ENCODE measurements around the gene TMEM18. TPM values are rescaled to one million over a fixed set of nuclear protein-coding genes. Genes with fewer than 3 reads are reported as not detected.
"Not testable (repeated sequence)": the region's sequence is repeated elsewhere in the genome, so short reads cannot be mapped to it uniquely, and the experiment has no call there.

Gene TMEM18
- total RNA-seq, 1 experiment from 2014 or later: 19.0 TPM

- no peak overlapping the region for H3K4me3 Mint-ChIP-seq (ENCODE audit: low read depth, unreplicated experiment)
- intact Hi-C loops (cut with micrococcal nuclease; ENCODE audit: unreplicated experiment): no loop called here
- DNase-seq: no peak
- H3K27me3 Mint-ChIP-seq (ENCODE audit: unreplicated experiment): no peaks in the 10 kb centered on the region
- TF ChIP-seq CTCF (IDR thresholded peaks at IDR 0.05; ENCODE audit: unreplicated experiment): no peak
- CTCF ChIA-PET: interaction anchor here (0.6 kb wide), 1 partner anchor 859 kb away, joined by 3 read pairs; no protein-coding TSS in a partner anchor
- H3K36me3 Mint-ChIP-seq (ENCODE audit: insufficient read depth, unreplicated experiment): no peaks in the 10 kb centered on the region
- H3K9me3 Mint-ChIP-seq (ENCODE audit: low read depth, unreplicated experiment): peaks cover 14% of the 10 kb centered on the region
- no peaks in the 10 kb centered on the region for H3K4me1 Mint-ChIP-seq (ENCODE audit: low read depth, unreplicated experiment)
- no peak overlapping the region for H3K27ac Mint-ChIP-seq (ENCODE audit: unreplicated experiment)
- no TSS peak for BruUV-seq (replicated peaks)
Observed at GRCh38 chr2:689237-689636, 12.0 kb upstream of the TMEM18 start.

- Mint-ChIP-seq H3K36me3 (ENCODE audit: insufficient read depth, unreplicated experiment) (no peaks in the 10 kb centered on the region), H3K4me1 (ENCODE audit: low read depth, unreplicated experiment) (no peaks in the 10 kb centered on the region), H3K27ac (ENCODE audit: unreplicated experiment) (no peak overlapping the region), H3K9me3 (ENCODE audit: low read depth, unreplicated experiment) (peaks cover 18% of the 10 kb centered on the region), H3K27me3 (ENCODE audit: unreplicated experiment) (no peaks in the 10 kb centered on the region), H3K4me3 (ENCODE audit: low read depth, unreplicated experiment) (no peak overlapping the region)
- no peak for DNase-seq
- no peak for TF ChIP-seq CTCF (IDR thresholded peaks at IDR 0.05; ENCODE audit: unreplicated experiment)
- BruUV-seq (replicated peaks): no TSS peak
- intact Hi-C loops (cut with micrococcal nuclease; ENCODE audit: unreplicated experiment): no loop called here
- CTCF ChIA-PET: no interaction called here
Observed at GRCh38 chr2:688504-689076, 11.4 kb upstream of the TMEM18 start.

- BruUV-seq (replicated peaks): no TSS peak
- Mint-ChIP-seq H3K4me3 (ENCODE audit: low read depth, unreplicated experiment) (no peak overlapping the region), H3K9me3 (ENCODE audit: low read depth, unreplicated experiment) (peaks cover 24% of the 10 kb centered on the region), H3K36me3 (ENCODE audit: insufficient read depth, unreplicated experiment) (no peaks in the 10 kb centered on the region), H3K4me1 (ENCODE audit: low read depth, unreplicated experiment) (no peaks in the 10 kb centered on the region), H3K27ac (ENCODE audit: unreplicated experiment) (no peak overlapping the region), H3K27me3 (ENCODE audit: unreplicated experiment) (no peaks in the 10 kb centered on the region)
- CTCF ChIA-PET: no interaction called here
- TF ChIP-seq CTCF (IDR thresholded peaks at IDR 0.05; ENCODE audit: unreplicated experiment): no peak
- intact Hi-C loops (cut with micrococcal nuclease; ENCODE audit: unreplicated experiment): no loop called here
- DNase-seq: no peak
Observed at GRCh38 chr2:685421-685820, 8.2 kb upstream of the TMEM18 start.

- CTCF ChIA-PET; H3K36me3 Mint-ChIP-seq (ENCODE audit: insufficient read depth, unreplicated experiment); H3K4me3 Mint-ChIP-seq (ENCODE audit: low read depth, unreplicated experiment); DNase-seq; H3K27ac Mint-ChIP-seq (ENCODE audit: unreplicated experiment); BruUV-seq (replicated peaks); intact Hi-C loops (cut with micrococcal nuclease; ENCODE audit: unreplicated experiment); H3K4me1 Mint-ChIP-seq (ENCODE audit: low read depth, unreplicated experiment); H3K27me3 Mint-ChIP-seq (ENCODE audit: unreplicated experiment): not testable (repeated sequence)
- peaks cover 24% of the 10 kb centered on the region for H3K9me3 Mint-ChIP-seq (ENCODE audit: low read depth, unreplicated experiment)
Observed at GRCh38 chr2:684913-685312, 7.7 kb upstream of the TMEM18 start.

GRCh38 chr2:682226-682625, 5.0 kb upstream of the TMEM18 start:
- H3K4me1 Mint-ChIP-seq (ENCODE audit: low read depth, unreplicated experiment): no peaks in the 10 kb centered on the region
- intact Hi-C loops (cut with micrococcal nuclease; ENCODE audit: unreplicated experiment): no loop called here
- no peak overlapping the region for H3K4me3 Mint-ChIP-seq (ENCODE audit: low read depth, unreplicated experiment)
- H3K36me3 Mint-ChIP-seq (ENCODE audit: insufficient read depth, unreplicated experiment): peaks cover 14% of the 10 kb centered on the region
- no peak for TF ChIP-seq CTCF (IDR thresholded peaks at IDR 0.05; ENCODE audit: unreplicated experiment)
- H3K27ac Mint-ChIP-seq (ENCODE audit: unreplicated experiment): no peak overlapping the region
- no TSS peak for BruUV-seq (replicated peaks)
- CTCF ChIA-PET: no interaction called here
- no peak for DNase-seq
- H3K27me3 Mint-ChIP-seq (ENCODE audit: unreplicated experiment): no peaks in the 10 kb centered on the region
- peaks cover 21% of the 10 kb centered on the region for H3K9me3 Mint-ChIP-seq (ENCODE audit: low read depth, unreplicated experiment)

All from Calu3 (cell line).